Stimulated activated CD8-positive, alpha-beta memory T cell treated with anti-CD3 and anti-CD28 coated beads, Interleukin-15, amount 100 ng/mL, for 4 hours (primary cell): ENCODE measurements around the gene BPIFA2.

Experiments
- DNase-seq, 2 donors: peaks; one replicate each; pipeline ENCODE4 v3.0.0-alpha.2; 2020; ENCODE audit warnings: low read depth in 2 of 2

Gene BPIFA2

GRCh38 chr20:33192912-33193501, 25.0 kb downstream of the BPIFA2 start:
- no peak for DNase-seq

GRCh38 chr20:33199026-33199425, 31.1 kb downstream of the BPIFA2 start:
- DNase-seq, result no peak

GRCh38 chr20:33202451-33202850, 34.5 kb downstream of the BPIFA2 start:
- no peak for DNase-seq

- no peak for DNase-seq
These were observed 35.5 kb downstream of the BPIFA2 start for GRCh38 chr20:33203444-33203843.

- DNase-seq, result no peak
These were observed 41.8 kb downstream of the BPIFA2 start for GRCh38 chr20:33209789-33210188.

GRCh38 chr20:33210371-33210770, 42.4 kb downstream of the BPIFA2 start:
- no peak for DNase-seq

- DNase-seq, result no peak
These were observed 44.0 kb downstream of the BPIFA2 start for GRCh38 chr20:33211817-33212424.

- DNase-seq, result no peak
These were observed 49.1 kb downstream of the BPIFA2 start, which contains the start of gene BPIFA3 for GRCh38 chr20:33217052-33217451. Gene BPIFA3, plus strand, starts transcription at chr20:33217352. Its CDS starts 185 bp downstream, at chr20:33217537.

GRCh38 chr20:33224399-33224798, 56.4 kb downstream of the BPIFA2 start:
- DNase-seq, result no peak

- no peak for DNase-seq
These were observed 61.9 kb downstream of the BPIFA2 start for GRCh38 chr20:33229843-33230242.
